Liver (tissue), 9 donors: ENCODE data around the gene TAB2. TPM values are rescaled to one million over a fixed set of nuclear protein-coding genes. Genes with fewer than 3 reads are reported as not detected.
A peak's percentile ranks its signal among the peaks of the same experiment; 100 is the strongest.
"Not testable (repeated sequence)": the region's sequence is repeated elsewhere in the genome, so short reads cannot be mapped to it uniquely, and the experiment has no call there.

ENCODE experiments used
- DNase-seq: peaks from one replicate; pipeline ENCODE4 v3.0.0-alpha.2; 2017; ENCODE audit warnings: low spot score
- H3K27ac ChIP-seq, 2 donors: one replicate each; pipeline ENCODE4 v1.7.0; 2013; ENCODE audit warnings: inconsistent platforms in 2 of 2, low read length in 2 of 2, control low read depth in 1 of 2, low read depth in 1 of 2, mild to moderate bottlenecking in 1 of 2
- H3K27me3 ChIP-seq, 4 donors: one replicate each; pipeline versions ENCODE4 v1.6.1 to v1.7.0; 2013; ENCODE audit warnings: low read length in 3 of 4, inconsistent platforms in 1 of 4, mild to moderate bottlenecking in 1 of 4, moderate library complexity in 1 of 4; ENCODE audit not compliant: control insufficient read depth in 4 of 4, insufficient read depth in 4 of 4
- H3K36me3 ChIP-seq, 4 donors: one replicate each; pipeline versions ENCODE4 v1.6.1 to v1.7.0; 2013; ENCODE audit warnings: low read length in 3 of 4, mild to moderate bottlenecking in 3 of 4, low read depth in 1 of 4, moderate library complexity in 1 of 4; ENCODE audit not compliant: control insufficient read depth in 4 of 4, insufficient read depth in 3 of 4
- H3K4me1 ChIP-seq, 4 donors: one replicate each; pipeline versions ENCODE4 v1.6.1 to v1.7.0; 2013; ENCODE audit warnings: low read length in 3 of 4, mild to moderate bottlenecking in 3 of 4, moderate library complexity in 1 of 4; ENCODE audit not compliant: control insufficient read depth in 4 of 4, insufficient read depth in 4 of 4
- H3K4me3 ChIP-seq, 3 donors: one replicate each; pipeline versions ENCODE4 v1.6.1 to v1.7.0; 2013; ENCODE audit warnings: low read length in 3 of 3, control low read depth in 1 of 3, low read depth in 1 of 3, mild to moderate bottlenecking in 1 of 3
- H3K9ac ChIP-seq, 2 donors: one replicate each; pipeline ENCODE4 v1.7.0; 2013; ENCODE audit warnings: low read length in 2 of 2, mild to moderate bottlenecking in 2 of 2, moderate library complexity in 2 of 2, control low read depth in 1 of 2, low read depth in 1 of 2
- H3K9me3 ChIP-seq, 4 donors: one replicate each; pipeline versions ENCODE4 v1.6.1 to v1.7.0; 2013; ENCODE audit warnings: low read length in 3 of 4; ENCODE audit not compliant: control insufficient read depth in 4 of 4
- EGR1 ChIP-seq, 2 donors: IDR thresholded peaks; 2 replicates each; pipeline ENCODE4 v1.6.1; 2016 to 2018; ENCODE audit warnings: antibody characterized with exemption in 2 of 2, low read depth in 2 of 2
- FOXA1 ChIP-seq: IDR thresholded peaks from 2 replicates; pipeline ENCODE4 v1.6.1; 2016; ENCODE audit warnings: antibody characterized with exemption
- FOXA2 ChIP-seq: IDR thresholded peaks from 2 replicates; pipeline ENCODE4 v1.6.1; 2016; ENCODE audit warnings: antibody characterized with exemption
- GABPA ChIP-seq, 2 donors: IDR thresholded peaks in 1 of 2; conservative IDR thresholded peaks in 1 of 2; 2 replicates each; pipeline ENCODE4 v1.6.1; 2016; ENCODE audit warnings: antibody characterized with exemption in 2 of 2, mild to moderate bottlenecking in 1 of 2, moderate library complexity in 1 of 2
- HNF4A ChIP-seq, 2 donors: conservative IDR thresholded peaks; 2 replicates each; pipeline ENCODE4 v1.6.1; 2016; ENCODE audit warnings: antibody characterized with exemption in 2 of 2, mild to moderate bottlenecking in 2 of 2
- HNF4G ChIP-seq: IDR thresholded peaks from 2 replicates; pipeline ENCODE4 v1.6.1; 2016; ENCODE audit warnings: antibody characterized with exemption
- JUND ChIP-seq, 2 donors: IDR thresholded peaks; 2 replicates each; pipeline ENCODE4 v1.6.1; 2016; ENCODE audit warnings: antibody characterized with exemption in 2 of 2
- MAX ChIP-seq: IDR thresholded peaks from 2 replicates; pipeline ENCODE4 v1.6.1; 2016; ENCODE audit warnings: antibody characterized with exemption
- NR2F2 ChIP-seq: IDR thresholded peaks from 2 replicates; pipeline ENCODE4 v1.6.1; 2016; ENCODE audit warnings: antibody characterized with exemption
- RAD21 ChIP-seq, 2 donors: IDR thresholded peaks; 2 replicates each; pipeline ENCODE4 v1.6.1; 2016; ENCODE audit warnings: antibody characterized with exemption in 2 of 2, mild to moderate bottlenecking in 2 of 2
- REST ChIP-seq: IDR thresholded peaks from 2 replicates; pipeline ENCODE4 v1.6.1; 2016; ENCODE audit warnings: antibody characterized with exemption, mild to moderate bottlenecking
- RXRA ChIP-seq, 2 donors: IDR thresholded peaks; 2 replicates each; pipeline ENCODE4 v1.6.1; 2017 to 2018; ENCODE audit warnings: antibody characterized with exemption in 2 of 2, mild to moderate bottlenecking in 1 of 2
- SP1 ChIP-seq: IDR thresholded peaks from 2 replicates; pipeline ENCODE4 v1.6.1; 2018; ENCODE audit warnings: antibody characterized with exemption, mild to moderate bottlenecking
- TAF1 ChIP-seq: conservative IDR thresholded peaks from 2 replicates; pipeline ENCODE4 v1.6.1; 2016; ENCODE audit warnings: antibody characterized with exemption, mild to moderate bottlenecking
- YY1 ChIP-seq: IDR thresholded peaks from 2 replicates; pipeline ENCODE4 v1.6.1; 2016; ENCODE audit warnings: antibody characterized with exemption, mild to moderate bottlenecking
- ZBTB33 ChIP-seq: IDR thresholded peaks from 2 replicates; pipeline ENCODE4 v1.6.1; 2016; ENCODE audit warnings: antibody characterized with exemption
- WGBS: extraction: QIAGEN DNeasy Blood & Tissue Kit; methylation state at CpG from one replicate; pipeline ENCODE4 v1.1.7; 2013; 5-methylcytosine and 5-hydroxymethylcytosine counted together
- polyA plus RNA-seq, 2 donors: library from polyadenylated mRNA; stranded (reverse) in 1 of 2; unstranded in 1 of 2; fragments of 200-250 nt in 1 of 2; fragments of >200 nt in 1 of 2; fragmentation: Nextera tagmentation in 1 of 2; extraction: Ambion mirVana in 1 of 2; gene quantifications; one replicate each; pipeline versions ENCODE4 v1.2.1 to v1.2.3, GENCODE V29; 2013 to 2015
- total RNA-seq, 2 donors: library from RNA; depleted of rRNA; stranded (reverse); fragments of >200 nt; gene quantifications; one replicate each; pipeline ENCODE4 v1.2.3, GENCODE V29; 2014
- TF ChIP-seq, protein P1 (sequence below): IDR thresholded peaks from 2 replicates; pipeline ENCODE4 v1.6.1; 2016; ENCODE audit warnings: antibody characterized with exemption
- TF ChIP-seq, protein P2 (sequence below): fragments of 150-350 bp; IDR thresholded peaks from 2 replicates; pipeline ENCODE4 v1.5.1; 2017; ENCODE audit warnings: improper control_type of control experiment, low read depth, low read length; ENCODE audit not compliant: missing input control
- donor health status: healthy.
- donor health status: healthy.
- donor health status: healthy.
- donor health status: healthy.
- donor health status: healthy.

TAB2 gene
- total and polyA plus RNA-seq, 4 donors, result 10.5 to 25.6 (median 18.0) TPM

DNA sequence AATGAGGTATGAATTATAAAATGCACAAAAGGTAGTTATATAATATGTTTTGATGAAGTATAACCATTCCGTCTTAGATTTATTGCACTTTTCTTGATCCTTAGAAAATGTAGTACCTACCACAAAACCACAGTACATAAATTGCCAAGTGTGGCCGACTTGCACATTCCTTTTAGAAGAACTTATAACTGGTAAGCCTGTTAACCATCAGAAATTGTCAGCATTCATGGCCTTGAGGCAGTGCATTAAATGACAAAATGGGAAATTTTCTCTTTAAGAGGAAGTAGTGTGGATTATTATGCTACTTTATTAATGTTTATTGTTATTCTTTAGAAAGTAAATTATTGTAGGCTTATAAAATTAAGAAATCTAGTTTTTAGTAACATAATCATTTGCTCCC, 29.6 kb downstream of the TAB2 start:
- DNase-seq, result no peak
- no peaks in the 10 kb centered on the region for H3K9me3 ChIP-seq
- peaks cover 0 to 16% (median 4%) of the 10 kb centered on the region in 4 donors for H3K4me1 ChIP-seq
- no peak overlapping the region for H3K4me3 ChIP-seq
- no peaks in the 10 kb centered on the region for H3K27me3 ChIP-seq
- WGBS, result 81% methylated on average over 2 of the region's 2 CpGs
- no peaks in the 10 kb centered on the region for H3K36me3 ChIP-seq
- TF ChIP-seq HNF4G (no peak), REST (no peak)
- no peak overlapping the region for H3K9ac ChIP-seq
- no peak overlapping the region for H3K27ac ChIP-seq

- not testable (repeated sequence) for H3K36me3 ChIP-seq, H3K9me3 ChIP-seq, H3K27me3 ChIP-seq, DNase-seq, H3K4me3 ChIP-seq, H3K9ac ChIP-seq, H3K27ac ChIP-seq
- H3K4me1 ChIP-seq, result peaks cover 2 to 15% (median 12%) of the 10 kb centered on the region in 4 donors
- 99% methylated on average over 6 of the region's 6 CpGs for WGBS
Measured at GRCh38 chr6:149349279-149349678, 31.8 kb downstream of the TAB2 start.

DNA sequence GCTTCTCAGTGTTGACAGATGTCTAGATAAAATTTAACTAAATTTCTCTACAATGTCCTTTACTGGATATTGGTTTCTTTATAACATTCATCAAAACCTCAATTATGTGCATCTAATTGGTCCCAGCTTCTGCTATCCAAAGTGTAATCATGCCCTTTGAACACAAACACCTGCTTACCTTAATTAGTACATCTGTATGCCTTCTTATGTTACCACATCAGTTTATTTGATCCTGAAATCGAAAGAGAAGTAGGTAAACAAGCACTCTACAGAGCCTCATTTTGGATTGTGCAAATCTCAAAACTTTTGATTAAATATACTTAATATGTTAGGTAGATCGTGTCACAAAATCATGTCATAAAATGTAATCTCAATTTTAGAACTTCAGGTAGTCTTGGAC, 36.5 kb downstream of the TAB2 start:
- DNase-seq, result no peak
- no peak for TF ChIP-seq GABPA (IDR thresholded peaks at IDR 0.05 in 1 of 2, conservative IDR thresholded peaks at IDR 0.05 in 1 of 2)
- TF ChIP-seq HNF4A (conservative IDR thresholded peaks at IDR 0.05), result peak; percentile 65 to 72
- TF ChIP-seq, protein P1, sequence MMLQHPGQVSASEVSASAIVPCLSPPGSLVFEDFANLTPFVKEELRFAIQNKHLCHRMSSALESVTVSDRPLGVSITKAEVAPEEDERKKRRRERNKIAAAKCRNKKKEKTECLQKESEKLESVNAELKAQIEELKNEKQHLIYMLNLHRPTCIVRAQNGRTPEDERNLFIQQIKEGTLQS, result no peak
- TF ChIP-seq, protein P2, sequence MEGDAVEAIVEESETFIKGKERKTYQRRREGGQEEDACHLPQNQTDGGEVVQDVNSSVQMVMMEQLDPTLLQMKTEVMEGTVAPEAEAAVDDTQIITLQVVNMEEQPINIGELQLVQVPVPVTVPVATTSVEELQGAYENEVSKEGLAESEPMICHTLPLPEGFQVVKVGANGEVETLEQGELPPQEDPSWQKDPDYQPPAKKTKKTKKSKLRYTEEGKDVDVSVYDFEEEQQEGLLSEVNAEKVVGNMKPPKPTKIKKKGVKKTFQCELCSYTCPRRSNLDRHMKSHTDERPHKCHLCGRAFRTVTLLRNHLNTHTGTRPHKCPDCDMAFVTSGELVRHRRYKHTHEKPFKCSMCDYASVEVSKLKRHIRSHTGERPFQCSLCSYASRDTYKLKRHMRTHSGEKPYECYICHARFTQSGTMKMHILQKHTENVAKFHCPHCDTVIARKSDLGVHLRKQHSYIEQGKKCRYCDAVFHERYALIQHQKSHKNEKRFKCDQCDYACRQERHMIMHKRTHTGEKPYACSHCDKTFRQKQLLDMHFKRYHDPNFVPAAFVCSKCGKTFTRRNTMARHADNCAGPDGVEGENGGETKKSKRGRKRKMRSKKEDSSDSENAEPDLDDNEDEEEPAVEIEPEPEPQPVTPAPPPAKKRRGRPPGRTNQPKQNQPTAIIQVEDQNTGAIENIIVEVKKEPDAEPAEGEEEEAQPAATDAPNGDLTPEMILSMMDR, result no peak
- TF ChIP-seq ZBTB33, result no peak
- TF ChIP-seq JUND (IDR thresholded peaks at IDR 0.05), result no peak
- TF ChIP-seq YY1, result peak; percentile 47
- TF ChIP-seq NR2F2, result no peak
- peak; percentile 32 for TF ChIP-seq SP1
- no peak for TF ChIP-seq TAF1
- TF ChIP-seq RXRA (IDR thresholded peaks at IDR 0.05), result peak in 1 of 2 donors; percentile 14
- TF ChIP-seq EGR1 (IDR thresholded peaks at IDR 0.05; ENCODE audit: low read depth in 2 of 2), result no peak
- no peak for TF ChIP-seq MAX
- peak; percentile 73 for TF ChIP-seq FOXA1
- TF ChIP-seq REST, result no peak
- peak in 1 of 2 donors; percentile 23 for TF ChIP-seq RAD21 (IDR thresholded peaks at IDR 0.05)
- TF ChIP-seq HNF4G, result no peak
- TF ChIP-seq FOXA2, result peak; percentile 69
- H3K4me3 ChIP-seq, result no peak overlapping the region
- H3K27ac ChIP-seq, result no peak overlapping the region
- peaks cover 2 to 17% (median 14%) of the 10 kb centered on the region in 4 donors for H3K4me1 ChIP-seq
- H3K27me3 ChIP-seq, result no peaks in the 10 kb centered on the region
- 38% methylated on average over 2 of the region's 2 CpGs for WGBS
- no peak overlapping the region for H3K9ac ChIP-seq
- no peaks in the 10 kb centered on the region for H3K36me3 ChIP-seq
- no peaks in the 10 kb centered on the region for H3K9me3 ChIP-seq
